HG03432 (cell line): Measurements from ENCODE around the gene SLIT2.

Experiments used
- ATAC-seq: cut with Tn5 transposase; IDR thresholded peaks from one replicate; pipeline ENCODE4 v1.9.1; 2021; ENCODE audit warnings: mild to moderate bottlenecking, moderate library complexity; ENCODE audit not compliant: unreplicated experiment

The SLIT2 gene

DNA sequence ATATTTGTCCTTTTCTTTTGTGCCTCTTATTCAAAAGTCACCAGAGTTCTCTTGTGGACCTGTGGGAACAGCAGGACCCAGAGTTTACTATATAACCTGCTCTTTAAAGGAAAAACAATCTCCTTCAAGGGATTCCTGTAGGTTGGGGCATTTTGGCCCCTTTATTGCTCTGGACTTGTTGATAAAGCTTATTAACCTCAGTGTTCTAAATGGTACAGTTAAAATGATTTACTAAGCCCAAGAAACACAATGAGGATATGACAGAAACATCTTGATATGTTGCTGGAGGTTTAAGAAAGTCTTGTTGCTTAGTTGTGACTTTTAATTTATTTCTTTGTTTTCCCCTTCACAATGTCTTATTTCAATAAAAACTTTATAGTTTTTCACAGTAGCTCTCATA lies 46.8 kb downstream of the SLIT2 start:
- no peak for ATAC-seq

DNA sequence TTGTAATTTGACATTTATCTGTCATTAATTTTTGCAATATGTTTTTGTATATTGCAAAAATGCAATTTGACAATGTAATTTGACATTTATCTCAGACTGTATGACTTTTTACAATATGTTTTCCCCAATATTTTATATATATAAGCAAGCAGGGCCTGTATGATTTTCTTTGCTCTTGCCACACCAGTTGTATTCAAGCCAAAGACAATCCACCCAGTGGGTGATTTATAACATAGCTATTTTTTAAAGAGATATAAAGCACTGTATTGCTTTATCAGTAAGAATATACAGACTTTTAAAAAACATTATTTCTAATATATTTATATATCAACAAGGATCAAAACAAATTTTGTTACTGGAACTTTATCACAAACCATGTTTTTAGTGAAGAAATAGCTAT lies 47.3 kb downstream of the SLIT2 start:
- ATAC-seq: no peak

DNA sequence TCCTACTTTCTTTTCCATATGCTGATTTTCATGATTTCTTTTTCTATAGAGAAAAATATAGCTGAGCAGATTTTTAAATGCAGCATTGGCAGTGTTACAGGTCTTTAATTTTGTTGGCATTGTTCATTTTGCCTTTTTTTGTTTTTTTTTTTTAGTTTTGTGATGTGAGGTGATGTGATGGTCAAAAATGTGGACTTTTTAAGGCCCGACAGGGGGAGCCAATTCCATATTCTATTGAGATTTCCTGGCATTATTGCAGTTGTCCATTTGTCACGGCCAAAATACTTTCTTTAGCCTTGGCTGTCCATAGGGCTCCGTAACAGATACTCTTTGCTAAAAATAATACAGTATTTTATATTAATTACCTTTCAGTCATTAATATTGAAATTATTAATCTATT lies 47.8 kb downstream of the SLIT2 start:
- ATAC-seq: no peak

DNA sequence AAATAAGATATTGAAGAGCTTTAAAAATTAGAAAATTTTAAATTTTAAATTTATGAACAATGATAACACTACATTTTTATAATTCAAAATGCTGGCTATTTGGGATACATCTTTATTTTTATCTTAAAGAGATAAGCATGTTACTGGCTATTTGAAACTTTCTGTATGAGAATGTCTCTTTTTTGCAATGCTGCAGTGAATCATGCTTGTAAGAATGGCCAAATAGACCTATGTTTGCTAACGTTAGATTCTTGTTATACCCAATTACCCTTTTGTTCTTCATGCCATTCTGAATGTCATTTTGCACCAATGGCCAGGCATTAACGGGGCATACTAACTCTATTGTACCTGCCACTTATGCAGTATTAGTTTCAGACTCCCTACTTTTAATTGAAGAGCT lies 49.5 kb downstream of the SLIT2 start:
- ATAC-seq: no peak
